ENCODE results near the gene MDC1.

MDC1 gene

DNA sequence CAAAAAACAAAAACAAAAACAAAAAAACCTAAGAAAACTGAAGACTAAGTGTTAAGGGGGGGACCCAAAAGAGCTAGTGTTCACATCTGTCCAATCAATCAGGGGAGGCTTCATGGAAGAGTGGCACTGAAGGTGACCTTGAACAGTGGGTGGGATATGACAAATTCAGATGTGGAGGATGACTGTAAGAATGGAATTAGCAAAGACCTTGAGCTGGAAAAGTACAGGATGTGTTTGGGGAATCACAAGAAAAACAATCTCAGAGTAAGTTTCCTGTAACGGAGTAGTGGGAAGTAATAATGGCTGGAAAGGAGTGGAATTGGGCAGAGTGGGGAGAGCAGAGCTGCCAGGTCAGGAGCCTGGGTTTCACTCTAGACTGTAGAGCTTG, 30.2 kb upstream of the MDC1 start:
- H3K4me1 ChIP-seq (ENCODE audit: low read length): no peaks in the 10 kb centered on the region
- H3K27me3 ChIP-seq (replicated peaks; ENCODE audit: insufficient read depth, low read length): no peaks in the 10 kb centered on the region
- DNase-seq: no peak
- H2AFZ ChIP-seq (ENCODE audit: low read length): no peak overlapping the region
- H3K9ac ChIP-seq (ENCODE audit: low read length): no peak overlapping the region
- no peaks in the 10 kb centered on the region for H3K9me3 ChIP-seq (replicated peaks; ENCODE audit: insufficient read depth, low read length)
- H3K4me2 ChIP-seq (ENCODE audit: low read depth, low read length): no peak overlapping the region
- peaks cover 18% of the 10 kb centered on the region for H3F3A ChIP-seq (ENCODE audit: insufficient read depth, low read length)
- H3K4me3 ChIP-seq (ENCODE audit: low read length): no peak overlapping the region
- TF ChIP-seq EZH2 (optimal IDR thresholded peaks at IDR 0.05; ENCODE audit: low read depth, low read length) (no peak), EZH2phosphoT487 (IDR thresholded peaks at IDR 0.05; ENCODE audit: low read length) (no peak)
- TF ChIP-seq, protein P1, sequence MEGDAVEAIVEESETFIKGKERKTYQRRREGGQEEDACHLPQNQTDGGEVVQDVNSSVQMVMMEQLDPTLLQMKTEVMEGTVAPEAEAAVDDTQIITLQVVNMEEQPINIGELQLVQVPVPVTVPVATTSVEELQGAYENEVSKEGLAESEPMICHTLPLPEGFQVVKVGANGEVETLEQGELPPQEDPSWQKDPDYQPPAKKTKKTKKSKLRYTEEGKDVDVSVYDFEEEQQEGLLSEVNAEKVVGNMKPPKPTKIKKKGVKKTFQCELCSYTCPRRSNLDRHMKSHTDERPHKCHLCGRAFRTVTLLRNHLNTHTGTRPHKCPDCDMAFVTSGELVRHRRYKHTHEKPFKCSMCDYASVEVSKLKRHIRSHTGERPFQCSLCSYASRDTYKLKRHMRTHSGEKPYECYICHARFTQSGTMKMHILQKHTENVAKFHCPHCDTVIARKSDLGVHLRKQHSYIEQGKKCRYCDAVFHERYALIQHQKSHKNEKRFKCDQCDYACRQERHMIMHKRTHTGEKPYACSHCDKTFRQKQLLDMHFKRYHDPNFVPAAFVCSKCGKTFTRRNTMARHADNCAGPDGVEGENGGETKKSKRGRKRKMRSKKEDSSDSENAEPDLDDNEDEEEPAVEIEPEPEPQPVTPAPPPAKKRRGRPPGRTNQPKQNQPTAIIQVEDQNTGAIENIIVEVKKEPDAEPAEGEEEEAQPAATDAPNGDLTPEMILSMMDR (IDR thresholded peaks at IDR 0.05; ENCODE audit: low read length): no peak
- no peaks in the 10 kb centered on the region for H3K36me3 ChIP-seq (replicated peaks; ENCODE audit: insufficient read depth, low read length)
- H3K27ac ChIP-seq (ENCODE audit: low read length): no peak overlapping the region
- no peaks in the 10 kb centered on the region for H3K9me2 ChIP-seq (replicated peaks; ENCODE audit: insufficient read depth, low read length)
- peaks cover under 1% of the 10 kb centered on the region; the same call in 1 of the 2 replicates for H3K79me2 ChIP-seq (ENCODE audit: low read length)
- H4K20me1 ChIP-seq (ENCODE audit: insufficient read depth, low read length): no peaks in the 10 kb centered on the region

DNA sequence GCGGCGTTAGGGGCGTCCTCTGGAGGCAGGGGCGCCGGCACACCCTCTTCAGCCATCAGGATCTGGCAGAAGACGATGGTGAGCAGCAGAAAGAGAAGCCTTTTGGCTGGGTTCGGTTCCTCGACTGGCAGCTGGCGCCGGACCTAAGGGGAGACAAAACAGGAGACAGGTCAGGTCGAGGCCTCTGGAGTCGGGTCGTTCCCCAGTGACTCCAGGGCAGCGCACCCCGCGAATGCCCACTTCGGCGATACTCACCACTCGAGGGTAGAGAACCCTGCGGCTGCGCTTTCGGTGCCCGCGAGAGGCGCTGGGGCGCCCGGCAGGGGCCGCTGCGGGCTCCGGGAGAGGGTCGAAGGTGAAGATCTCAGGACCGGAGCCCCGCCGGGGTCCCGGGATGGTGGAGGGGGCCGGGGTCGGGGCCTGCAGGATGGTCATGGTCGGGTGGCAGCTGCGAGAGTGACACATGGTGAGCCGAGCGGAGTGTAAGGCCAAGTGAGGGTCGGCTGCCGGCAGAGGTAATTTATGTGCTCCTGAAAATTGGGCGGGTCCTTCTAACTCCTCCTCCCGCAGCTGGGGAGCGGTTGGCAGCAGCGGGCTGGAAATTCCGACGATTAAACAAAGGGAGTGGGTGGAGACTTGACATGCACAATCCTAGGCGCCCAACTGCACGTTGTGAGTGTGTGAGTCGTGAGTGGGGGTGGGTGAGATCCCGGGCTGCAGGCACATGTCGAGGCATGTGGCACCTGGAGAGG, 27.1 kb upstream of the MDC1 start, which contains the start of gene IER3:
TSS of gene IER3 (minus strand) at position 494 of the 752 bp plus-strand sequence. CDS start at position 465, 29 bp downstream.
- H3K27ac ChIP-seq (ENCODE audit: low read length): peak within 1 kb of the TSS; percentile 43; the same call in 1 of the 2 replicates
- TF ChIP-seq, protein P1 (IDR thresholded peaks at IDR 0.05; ENCODE audit: low read length): peak; percentile 75
- TF ChIP-seq EZH2 (optimal IDR thresholded peaks at IDR 0.05; ENCODE audit: low read depth, low read length): no peak
- H3K27me3 ChIP-seq (replicated peaks; ENCODE audit: insufficient read depth, low read length): no peaks in the 10 kb centered on the region
- peaks cover 19% of the 10 kb centered on the region for H3K79me2 ChIP-seq (ENCODE audit: low read length)
- peaks cover 19% of the 10 kb centered on the region for H3F3A ChIP-seq (ENCODE audit: insufficient read depth, low read length)
- H4K20me1 ChIP-seq (ENCODE audit: insufficient read depth, low read length): no peaks in the 10 kb centered on the region
- no peaks in the 10 kb centered on the region for H3K9me3 ChIP-seq (replicated peaks; ENCODE audit: insufficient read depth, low read length)
- H3K9me2 ChIP-seq (replicated peaks; ENCODE audit: insufficient read depth, low read length): no peaks in the 10 kb centered on the region
- H3K36me3 ChIP-seq (replicated peaks; ENCODE audit: insufficient read depth, low read length): no peaks in the 10 kb centered on the region
- peak within 1 kb of the TSS; percentile 94 for H2AFZ ChIP-seq (ENCODE audit: low read length)
- peak; percentile 79 for DNase-seq
- peaks cover 9% of the 10 kb centered on the region; the same call in 1 of the 2 replicates for H3K4me1 ChIP-seq (ENCODE audit: low read length)
- peak within 1 kb of the TSS; percentile 89 for H3K4me3 ChIP-seq (ENCODE audit: low read length)
- peak within 1 kb of the TSS; percentile 33; the same call in 1 of the 2 replicates for H3K9ac ChIP-seq (ENCODE audit: low read length)
- H3K4me2 ChIP-seq (ENCODE audit: low read depth, low read length): peak within 1 kb of the TSS; percentile 90

DNA sequence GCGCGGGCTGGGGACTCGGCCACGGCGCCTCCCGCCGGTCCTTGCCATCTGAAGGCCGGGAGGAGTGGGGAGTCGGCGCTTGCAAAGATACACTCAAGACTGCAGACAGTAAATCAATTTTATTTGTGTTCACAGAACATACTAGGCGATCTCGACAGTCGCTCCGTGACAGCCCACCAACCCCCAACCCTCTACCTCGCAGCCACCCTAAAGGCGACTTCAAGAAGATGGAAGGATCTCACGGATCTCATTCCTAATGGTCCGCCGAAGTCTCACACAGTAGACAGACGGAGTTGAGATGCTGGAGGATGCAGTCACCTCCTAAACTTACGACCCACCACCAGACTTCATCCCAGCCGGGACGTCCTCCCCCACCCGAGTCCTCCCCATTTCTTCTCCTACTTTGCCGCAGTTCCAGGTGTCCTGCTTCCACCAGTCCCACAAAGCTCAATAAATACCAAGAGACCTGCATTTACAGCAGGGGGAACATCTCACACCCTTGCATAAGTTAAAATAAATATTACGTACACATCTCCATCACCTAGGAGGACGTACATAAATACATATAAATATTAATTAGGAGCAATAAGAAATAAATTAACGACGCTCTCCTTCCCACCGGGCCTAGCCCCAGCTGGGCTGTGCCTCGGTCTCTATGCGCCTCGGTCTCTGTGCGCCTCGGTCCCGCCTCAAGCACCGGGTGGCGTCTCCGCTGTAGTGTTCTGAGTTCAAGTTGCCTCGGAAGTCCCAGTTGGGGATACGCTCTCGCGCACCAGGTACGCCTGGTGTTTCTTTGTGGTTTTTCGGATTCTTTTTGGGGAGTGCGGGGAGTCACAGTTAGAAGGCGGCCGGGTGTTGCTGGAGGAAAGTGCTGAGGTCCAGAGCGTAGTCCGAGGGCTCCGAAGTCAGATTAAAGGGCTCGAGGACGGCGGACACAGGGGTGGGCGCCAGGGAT, 26.3 kb upstream of the MDC1 start:
- Histone ChIP-seq H3K27me3 (replicated peaks; ENCODE audit: insufficient read depth, low read length) (no peaks in the 10 kb centered on the region), H3K9me3 (replicated peaks; ENCODE audit: insufficient read depth, low read length) (no peaks in the 10 kb centered on the region), H3K4me1 (ENCODE audit: low read length) (peaks cover 14% of the 10 kb centered on the region), H3K9ac (ENCODE audit: low read length) (peak overlapping the region; percentile 33; the same call in 1 of the 2 replicates), H3K79me2 (ENCODE audit: low read length) (peaks cover 19% of the 10 kb centered on the region), H3K9me2 (replicated peaks; ENCODE audit: insufficient read depth, low read length) (no peaks in the 10 kb centered on the region), H3K27ac (ENCODE audit: low read length) (peak overlapping the region; percentile 43; the same call in 1 of the 2 replicates), H3K4me3 (ENCODE audit: low read length) (peak overlapping the region; percentile 89), H2AFZ (ENCODE audit: low read length) (peak overlapping the region; percentile 94), H4K20me1 (ENCODE audit: insufficient read depth, low read length) (no peaks in the 10 kb centered on the region), H3F3A (ENCODE audit: insufficient read depth, low read length) (peaks cover 19% of the 10 kb centered on the region), H3K4me2 (ENCODE audit: low read depth, low read length) (peak overlapping the region; percentile 90), H3K36me3 (replicated peaks; ENCODE audit: insufficient read depth, low read length) (0 out of 2 replicates have a peak, but pooled peaks cover 3% of the 10 kb centered on the region)
- TF ChIP-seq, protein P1 (IDR thresholded peaks at IDR 0.05; ENCODE audit: low read length): no peak
- TF ChIP-seq EZH2 (optimal IDR thresholded peaks at IDR 0.05; ENCODE audit: low read depth, low read length) (no peak), EZH2phosphoT487 (IDR thresholded peaks at IDR 0.05; ENCODE audit: low read length) (no peak)
- peak; percentile 57 for DNase-seq

Data from MM.1S (cell line).